Stimulated activated CD8-positive, alpha-beta memory T cell treated with anti-CD3 and anti-CD28 coated beads, Interleukin-15, amount 100 ng/mL, for 48 hours (primary cell): Measurements from ENCODE around the gene PHLPP1.
A peak's percentile ranks its signal among the peaks of the same experiment; 100 is the strongest.

ENCODE experiments used
- DNase-seq, 2 donors: peaks; one replicate each; pipeline ENCODE4 v3.0.0-alpha.2; 2020; ENCODE audit warnings: low read depth in 2 of 2

The PHLPP1 gene

GRCh38 chr18:63002803-63003445 lies 287.6 kb downstream of the PHLPP1 start:
- no peak for DNase-seq

GRCh38 chr18:63003899-63004298 lies 288.6 kb downstream of the PHLPP1 start:
- DNase-seq, result no peak

- DNase-seq, result no peak
These were observed 289.2 kb downstream of the PHLPP1 start for GRCh38 chr18:63004466-63005089.

GRCh38 chr18:63005306-63005705 lies 290.0 kb downstream of the PHLPP1 start:
- DNase-seq, result no peak

GRCh38 chr18:63007231-63007630 lies 291.9 kb downstream of the PHLPP1 start:
- no peak for DNase-seq

- DNase-seq, result peak in 1 of 2 donors; percentile 22
These were observed 300.9 kb downstream of the PHLPP1 start for GRCh38 chr18:63016270-63016669.

GRCh38 chr18:63017076-63017475 lies 301.7 kb downstream of the PHLPP1 start:
- no peak for DNase-seq

- DNase-seq, result no peak
These were observed 302.6 kb downstream of the PHLPP1 start for GRCh38 chr18:63017977-63018376.

- no peak for DNase-seq
These were observed 307.2 kb downstream of the PHLPP1 start for GRCh38 chr18:63022429-63023022.

GRCh38 chr18:63025251-63026090 lies 310.1 kb downstream of the PHLPP1 start:
- DNase-seq, result no peak

GRCh38 chr18:63028380-63028779 lies 313.0 kb downstream of the PHLPP1 start:
- no peak for DNase-seq
